Smooth muscle cell (in vitro differentiated cells): ENCODE data around the gene RPS25. TPM values are rescaled to one million over a fixed set of nuclear protein-coding genes. Genes with fewer than 3 reads are reported as not detected.
"Not testable (repeated sequence)": the region's sequence is repeated elsewhere in the genome, so short reads cannot be mapped to it uniquely, and the experiment has no call there.

ENCODE experiments used
- DNase-seq: peaks from one replicate; lab custom pipeline; 2025; ENCODE audit not compliant: unreplicated experiment; lab: John Stamatoyannopoulos, UW
- H2AFZ ChIP-seq: fragments of 200-600 bp; sonication (generic); 2 replicates; pipeline ENCODE4 v1.6.0; 2016; ENCODE audit warnings: antibody characterized with exemption, low read depth, mild to moderate bottlenecking
- H3F3A ChIP-seq: fragments of 200-600 bp; sonication (generic); 2 replicates; pipeline ENCODE4 v1.6.0; 2017; ENCODE audit warnings: antibody characterized with exemption, low read depth
- H3K27ac ChIP-seq: fragments of 200-600 bp; sonication (generic); 2 replicates; pipeline ENCODE4 v1.5.1; 2016; ENCODE audit warnings: low read depth, mild to moderate bottlenecking
- H3K27me3 ChIP-seq: fragments of 200-600 bp; sonication (generic); 2 replicates; pipeline ENCODE4 v1.6.1; 2016; ENCODE audit warnings: low read depth, mild to moderate bottlenecking
- H3K36me3 ChIP-seq: fragments of 200-600 bp; sonication (generic); 2 replicates; pipeline ENCODE4 v1.5.1; 2016; ENCODE audit warnings: low read depth
- H3K4me1 ChIP-seq: fragments of 200-600 bp; sonication (generic); 2 replicates; pipeline ENCODE4 v1.5.1; 2016; ENCODE audit warnings: low read depth
- H3K4me2 ChIP-seq: fragments of 200-600 bp; sonication (generic); 2 replicates; pipeline ENCODE4 v1.6.0; 2016; ENCODE audit warnings: mild to moderate bottlenecking
- H3K4me3 ChIP-seq: fragments of 200-600 bp; sonication (generic); 2 replicates; pipeline ENCODE4 v1.5.1; 2016; ENCODE audit warnings: mild to moderate bottlenecking
- H3K79me2 ChIP-seq: fragments of 200-600 bp; sonication (generic); 2 replicates; pipeline ENCODE4 v1.6.0; 2016; ENCODE audit warnings: low read depth, mild to moderate bottlenecking
- H3K9ac ChIP-seq: fragments of 200-600 bp; sonication (generic); 2 replicates; pipeline ENCODE4 v1.6.0; 2016; ENCODE audit warnings: low read depth
- H3K9me3 ChIP-seq: fragments of 200-600 bp; sonication (generic); replicated peaks from 2 replicates; pipeline ENCODE4 v1.5.1; 2016; ENCODE audit warnings: low read depth
- H4K20me1 ChIP-seq: fragments of 200-600 bp; sonication (generic); 2 replicates; pipeline ENCODE4 v1.6.0; 2016; ENCODE audit warnings: low read depth
- WGBS: methylation state at CpG from one replicate; pipeline ENCODE4 v1.1.7; 2016; ENCODE audit warnings: low lambda C conversion rate; 5-methylcytosine and 5-hydroxymethylcytosine counted together
- polyA plus RNA-seq: library from polyadenylated mRNA; unstranded; fragments of >200 nt; fragmentation: Nextera tagmentation; extraction: Ambion mirVana; gene quantifications from 2 replicates; pipeline ENCODE4 v1.2.1, GENCODE V29; 2016
- total RNA-seq: library from RNA; depleted of rRNA; stranded (reverse); fragments of >200 nt; gene quantifications from 2 replicates; pipeline ENCODE4 v1.2.3, GENCODE V29; 2014
- TF ChIP-seq, protein P1 (sequence below): fragments of 200-600 bp; sonication (generic); IDR thresholded peaks from 2 replicates; pipeline ENCODE4 v1.5.1; 2017; ENCODE audit warnings: borderline replicate concordance, mild to moderate bottlenecking, antibody characterized with exemption; ENCODE audit not compliant: insufficient read depth, poor library complexity, severe bottlenecking

The RPS25 gene
- total and polyA plus RNA-seq, 2 experiments from 2014 or later, result 1,078 to 1,616 TPM

DNA sequence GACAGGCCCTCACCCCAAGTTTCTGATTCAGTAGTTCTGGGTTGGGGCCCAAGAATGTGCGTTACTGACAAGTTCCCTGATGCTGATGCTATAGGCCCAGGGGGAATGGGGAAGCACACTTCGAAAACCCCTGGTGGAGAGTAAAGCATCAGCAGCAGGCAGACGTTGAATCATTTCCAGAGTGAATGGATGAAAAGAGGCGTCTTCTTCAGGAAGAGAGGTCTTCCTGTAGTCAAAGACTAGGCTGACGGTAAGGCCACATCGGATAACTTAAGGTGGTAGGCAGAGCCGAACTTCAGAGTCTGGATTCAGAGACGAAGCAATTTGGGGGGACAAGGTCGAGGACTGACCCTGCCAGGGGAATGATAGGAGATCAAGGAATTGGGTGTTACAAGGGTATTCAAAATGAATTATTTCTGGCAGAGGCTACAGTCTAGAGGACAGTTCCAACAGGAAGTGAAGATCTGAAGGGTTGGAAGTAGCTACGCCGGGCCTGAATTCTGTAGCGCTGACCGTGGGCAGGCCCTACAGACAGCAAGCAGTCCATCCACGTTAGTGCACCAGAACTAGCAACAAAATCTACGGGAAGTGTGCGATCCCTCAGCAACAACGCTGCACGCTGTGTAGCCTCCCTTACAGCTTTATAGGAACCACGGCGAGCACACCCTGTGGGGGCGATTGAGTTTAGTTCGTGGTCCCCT is 21.1 kb downstream of the RPS25 start:
- Histone ChIP-seq H3K27ac (no peak overlapping the region), H3F3A (no peaks in the 10 kb centered on the region), H2AFZ (peak overlapping the region; percentile 94), H3K4me2 (peak overlapping the region; percentile 94), H3K79me2 (peaks cover 15% of the 10 kb centered on the region), H3K4me3 (peak overlapping the region; percentile 79), H3K27me3 (no peaks in the 10 kb centered on the region), H3K9me3 (no peaks in the 10 kb centered on the region), H3K4me1 (peaks cover 17% of the 10 kb centered on the region), H3K9ac (peak overlapping the region; percentile 17), H4K20me1 (no peaks in the 10 kb centered on the region), H3K36me3 (peaks cover 2% of the 10 kb centered on the region)
- no peak for DNase-seq
- WGBS, result 38% methylated on average over 22 of the region's 22 CpGs
- TF ChIP-seq, protein P1, sequence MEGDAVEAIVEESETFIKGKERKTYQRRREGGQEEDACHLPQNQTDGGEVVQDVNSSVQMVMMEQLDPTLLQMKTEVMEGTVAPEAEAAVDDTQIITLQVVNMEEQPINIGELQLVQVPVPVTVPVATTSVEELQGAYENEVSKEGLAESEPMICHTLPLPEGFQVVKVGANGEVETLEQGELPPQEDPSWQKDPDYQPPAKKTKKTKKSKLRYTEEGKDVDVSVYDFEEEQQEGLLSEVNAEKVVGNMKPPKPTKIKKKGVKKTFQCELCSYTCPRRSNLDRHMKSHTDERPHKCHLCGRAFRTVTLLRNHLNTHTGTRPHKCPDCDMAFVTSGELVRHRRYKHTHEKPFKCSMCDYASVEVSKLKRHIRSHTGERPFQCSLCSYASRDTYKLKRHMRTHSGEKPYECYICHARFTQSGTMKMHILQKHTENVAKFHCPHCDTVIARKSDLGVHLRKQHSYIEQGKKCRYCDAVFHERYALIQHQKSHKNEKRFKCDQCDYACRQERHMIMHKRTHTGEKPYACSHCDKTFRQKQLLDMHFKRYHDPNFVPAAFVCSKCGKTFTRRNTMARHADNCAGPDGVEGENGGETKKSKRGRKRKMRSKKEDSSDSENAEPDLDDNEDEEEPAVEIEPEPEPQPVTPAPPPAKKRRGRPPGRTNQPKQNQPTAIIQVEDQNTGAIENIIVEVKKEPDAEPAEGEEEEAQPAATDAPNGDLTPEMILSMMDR, result no peak

DNA sequence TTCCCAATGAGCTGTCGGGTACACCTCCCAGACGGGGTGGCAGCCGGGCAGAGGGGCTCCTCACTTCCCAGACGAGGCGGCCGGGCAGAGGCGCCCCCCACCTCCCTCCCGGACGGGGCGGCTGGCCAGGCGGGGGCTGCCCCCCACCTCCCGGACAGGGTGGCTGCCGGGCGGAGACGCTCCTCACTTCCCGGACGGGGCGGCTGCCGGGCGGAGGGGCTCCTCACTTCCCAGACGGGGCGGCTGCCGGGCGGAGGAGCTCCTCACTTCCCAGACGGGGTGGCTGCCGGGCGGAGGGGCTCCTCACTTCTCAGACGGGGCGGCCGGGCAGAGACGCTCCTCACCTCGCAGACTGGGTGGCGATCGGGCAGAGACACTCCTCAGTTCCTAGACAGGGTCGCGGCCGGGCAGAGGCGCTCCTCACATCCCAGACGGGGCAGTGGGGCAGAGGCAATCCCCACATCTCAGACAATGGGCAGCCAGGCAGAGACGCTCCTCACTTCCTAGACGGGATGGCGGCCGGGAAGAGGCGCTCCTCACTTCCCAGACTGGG is 26.6 kb downstream of the RPS25 start:
- not testable (repeated sequence) for H3F3A ChIP-seq, H3K36me3 ChIP-seq, DNase-seq, H3K27ac ChIP-seq, H3K9ac ChIP-seq, H2AFZ ChIP-seq, H3K27me3 ChIP-seq, H3K4me1 ChIP-seq, H3K9me3 ChIP-seq, H4K20me1 ChIP-seq, H3K4me2 ChIP-seq, H3K4me3 ChIP-seq, H3K79me2 ChIP-seq
- WGBS, result 98% methylated on average over 20 of the region's 44 CpGs

DNA sequence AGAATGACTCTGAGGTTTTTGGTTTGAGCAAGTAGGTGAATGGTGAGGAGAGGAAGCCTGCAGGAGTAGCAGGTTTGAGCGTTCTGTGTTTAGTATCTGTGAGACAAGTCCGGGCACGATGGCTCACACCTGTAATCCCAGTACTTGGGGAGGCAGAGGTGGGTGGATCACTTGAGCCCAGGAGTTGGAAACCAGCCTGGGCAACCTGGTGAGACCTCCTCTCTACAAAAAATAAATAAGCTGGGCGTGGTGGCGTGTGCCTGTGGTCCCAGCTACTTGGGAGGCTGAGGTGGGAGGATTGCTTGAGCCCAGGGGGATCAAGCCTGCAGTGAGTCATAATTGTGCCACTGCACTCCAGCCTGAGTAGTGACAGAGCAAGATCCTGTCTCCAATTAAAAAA is 29.9 kb downstream of the RPS25 start:
- Histone ChIP-seq H2AFZ (no peak overlapping the region), H3K4me1 (no peaks in the 10 kb centered on the region), H3K9ac (no peak overlapping the region), H3K9me3 (no peaks in the 10 kb centered on the region), H3K4me3 (no peak overlapping the region), H3K4me2 (no peak overlapping the region), H3K36me3 (no peaks in the 10 kb centered on the region), H3K27ac (no peak overlapping the region), H3F3A (no peaks in the 10 kb centered on the region), H4K20me1 (no peaks in the 10 kb centered on the region), H3K27me3 (no peaks in the 10 kb centered on the region), H3K79me2 (no peaks in the 10 kb centered on the region)
- 81% methylated on average over 5 of the region's 5 CpGs for WGBS
- TF ChIP-seq, protein P1, result no peak
- no peak for DNase-seq

DNA sequence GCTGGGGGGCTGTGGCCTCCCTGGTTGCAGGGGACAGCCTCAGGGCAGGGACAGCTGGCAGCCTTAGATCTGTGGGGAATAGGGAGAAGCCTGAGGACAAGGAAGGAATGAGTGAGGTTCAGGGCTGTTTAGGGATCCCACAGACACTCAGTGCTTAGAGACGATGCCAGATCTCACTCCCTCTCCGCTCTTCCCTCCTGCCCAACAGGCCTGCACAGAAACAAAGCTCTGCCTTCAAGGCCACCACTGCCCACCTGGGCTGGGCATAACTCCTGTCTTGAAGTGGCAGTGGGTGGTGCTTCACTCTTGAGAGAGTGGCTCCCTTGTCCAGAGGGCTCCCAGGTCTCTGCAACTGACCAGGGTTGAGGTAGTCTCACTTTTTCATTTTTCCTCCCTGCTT is 33.3 kb downstream of the RPS25 start:
- TF ChIP-seq, protein P1, result no peak
- Histone ChIP-seq H3K4me3 (no peak overlapping the region), H3K36me3 (no peaks in the 10 kb centered on the region), H3K9ac (no peak overlapping the region), H3F3A (no peaks in the 10 kb centered on the region), H3K27me3 (no peaks in the 10 kb centered on the region), H3K9me3 (no peaks in the 10 kb centered on the region), H3K27ac (no peak overlapping the region), H3K4me1 (no peaks in the 10 kb centered on the region), H2AFZ (no peak overlapping the region), H3K4me2 (no peak overlapping the region), H3K79me2 (no peaks in the 10 kb centered on the region), H4K20me1 (no peaks in the 10 kb centered on the region)
- WGBS, result 95% methylated on average over 2 of the region's 2 CpGs
- no peak for DNase-seq

DNA sequence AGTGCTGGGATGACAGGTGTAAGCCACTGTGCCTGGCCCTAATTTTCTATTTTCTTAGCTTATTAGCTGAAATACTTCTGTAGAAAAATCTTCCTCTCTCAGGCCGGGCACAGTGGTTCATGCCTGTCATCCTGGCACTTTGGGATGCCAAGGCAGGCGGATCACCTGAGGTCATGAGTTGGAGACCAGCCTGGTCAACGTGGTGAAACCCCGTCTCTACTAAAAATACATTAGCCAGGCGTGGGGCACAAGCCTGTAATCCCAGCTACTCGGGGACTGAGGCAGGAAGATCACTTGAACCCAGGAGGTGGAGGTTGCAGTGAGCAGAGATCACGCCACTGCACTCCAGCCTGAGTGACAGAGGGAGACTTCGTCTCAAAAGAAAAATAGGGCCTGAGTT is 33.8 kb downstream of the RPS25 start:
- not testable (repeated sequence) for H4K20me1 ChIP-seq, DNase-seq, H2AFZ ChIP-seq, H3K4me1 ChIP-seq, H3F3A ChIP-seq, H3K4me2 ChIP-seq, H3K79me2 ChIP-seq, H3K9ac ChIP-seq, H3K4me3 ChIP-seq, H3K27ac ChIP-seq, H3K27me3 ChIP-seq, H3K36me3 ChIP-seq, H3K9me3 ChIP-seq
- 88% methylated on average over 8 of the region's 8 CpGs for WGBS
